ENCODE results near the gene CCDC88C. TPM values are rescaled to one million over a fixed set of nuclear protein-coding genes. Genes with fewer than 3 reads are reported as not detected.

Gene CCDC88C
- total RNA-seq, 1 donor from 2014 or later = 68.0 TPM

- Mint-ChIP-seq H3K27me3 (ENCODE audit: unreplicated experiment) (peaks cover 19% of the 10 kb centered on the region), H3K36me3 (ENCODE audit: unreplicated experiment) (peaks cover 6% of the 10 kb centered on the region), H3K4me3 (ENCODE audit: unreplicated experiment) (peak overlapping the region; percentile 34), H3K9me3 (ENCODE audit: unreplicated experiment) (peaks cover 25% of the 10 kb centered on the region), H3K27ac (ENCODE audit: unreplicated experiment) (peak overlapping the region; percentile 38), H3K4me1 (ENCODE audit: low read depth, unreplicated experiment) (peaks cover 65% of the 10 kb centered on the region)
- DNase-seq = no peak
- no peak for TF ChIP-seq CTCF (IDR thresholded peaks at IDR 0.05; ENCODE audit: partially characterized antibody, unreplicated experiment)
Observed at GRCh38 chr14:91357272-91358024, 60.2 kb downstream of the CCDC88C start.

- Mint-ChIP-seq H3K4me3 (ENCODE audit: unreplicated experiment) (no peak overlapping the region), H3K27ac (ENCODE audit: unreplicated experiment) (no peak overlapping the region), H3K27me3 (ENCODE audit: unreplicated experiment) (peaks cover 19% of the 10 kb centered on the region), H3K9me3 (ENCODE audit: unreplicated experiment) (peaks cover 24% of the 10 kb centered on the region), H3K4me1 (ENCODE audit: low read depth, unreplicated experiment) (peaks cover 68% of the 10 kb centered on the region), H3K36me3 (ENCODE audit: unreplicated experiment) (peaks cover 6% of the 10 kb centered on the region)
- TF ChIP-seq CTCF (IDR thresholded peaks at IDR 0.05; ENCODE audit: partially characterized antibody, unreplicated experiment) = no peak
- no peak for DNase-seq
Observed at GRCh38 chr14:91356181-91356763, 61.3 kb downstream of the CCDC88C start.

- peaks cover 24% of the 10 kb centered on the region for H3K9me3 Mint-ChIP-seq (ENCODE audit: unreplicated experiment)
- peaks cover 75% of the 10 kb centered on the region for H3K4me1 Mint-ChIP-seq (ENCODE audit: low read depth, unreplicated experiment)
- peak overlapping the region; percentile 47 for H3K4me3 Mint-ChIP-seq (ENCODE audit: unreplicated experiment)
- peaks cover 6% of the 10 kb centered on the region for H3K36me3 Mint-ChIP-seq (ENCODE audit: unreplicated experiment)
- TF ChIP-seq CTCF (IDR thresholded peaks at IDR 0.05; ENCODE audit: partially characterized antibody, unreplicated experiment) = peak; percentile 74
- peak; percentile 77 for DNase-seq
- peak overlapping the region; percentile 25 for H3K27ac Mint-ChIP-seq (ENCODE audit: unreplicated experiment)
- peaks cover 21% of the 10 kb centered on the region for H3K27me3 Mint-ChIP-seq (ENCODE audit: unreplicated experiment)
Observed at GRCh38 chr14:91354979-91355685, 62.5 kb downstream of the CCDC88C start.

- H3K4me3 Mint-ChIP-seq (ENCODE audit: unreplicated experiment) = peak overlapping the region; percentile 60
- H3K27me3 Mint-ChIP-seq (ENCODE audit: unreplicated experiment) = peaks cover 18% of the 10 kb centered on the region
- peaks cover 75% of the 10 kb centered on the region for H3K4me1 Mint-ChIP-seq (ENCODE audit: low read depth, unreplicated experiment)
- peaks cover 22% of the 10 kb centered on the region for H3K9me3 Mint-ChIP-seq (ENCODE audit: unreplicated experiment)
- no peak for TF ChIP-seq CTCF (IDR thresholded peaks at IDR 0.05; ENCODE audit: partially characterized antibody, unreplicated experiment)
- peaks cover 2% of the 10 kb centered on the region for H3K36me3 Mint-ChIP-seq (ENCODE audit: unreplicated experiment)
- DNase-seq = no peak
- peak overlapping the region; percentile 84 for H3K27ac Mint-ChIP-seq (ENCODE audit: unreplicated experiment)
Observed at GRCh38 chr14:91354221-91354916, 63.3 kb downstream of the CCDC88C start.

Measured in glutamatergic neuron (in vitro differentiated cells).